Right atrium auricular region (tissue), 2 donors: ENCODE measurements around the gene RLIM. TPM values are rescaled to one million over a fixed set of nuclear protein-coding genes. Genes with fewer than 3 reads are reported as not detected.

Source experiments
- DNase-seq: peaks from one replicate; pipeline ENCODE4 v3.0.0-alpha.2; 2019; ENCODE audit warnings: low spot score
- H3K27ac ChIP-seq, 2 donors: fragments of 200-600 bp; sonication (generic); 1 replicate in 1 of 2; 2 replicates in 1 of 2; pipeline ENCODE4 v1.5.1; 2016 to 2019
- H3K27me3 ChIP-seq, 2 donors: fragments of 200-600 bp; sonication (generic); one replicate each; pipeline versions ENCODE4 v1.5.1 to v1.6.0; 2017 to 2019
- H3K36me3 ChIP-seq: fragments of 200-600 bp; sonication (generic); one replicate; pipeline ENCODE4 v1.5.1; 2016
- H3K4me1 ChIP-seq, 2 donors: fragments of 200-600 bp; sonication (generic); one replicate each; pipeline versions ENCODE4 v1.5.1 to v1.6.0; 2017 to 2019
- H3K4me3 ChIP-seq, 2 donors: fragments of 200-600 bp; sonication (generic); 1 replicate in 1 of 2; 2 replicates in 1 of 2; pipeline ENCODE4 v1.5.1; 2017 to 2019; ENCODE audit warnings: mild to moderate bottlenecking in 1 of 2, moderate library complexity in 1 of 2
- H3K9me3 ChIP-seq, 2 donors: fragments of 200-600 bp; sonication (generic); one replicate each; pipeline ENCODE4 v1.5.1; 2019
- total RNA-seq, 2 donors: library from RNA; depleted of rRNA; stranded (reverse); fragments of >200 nt; gene quantifications; one replicate each; pipeline ENCODE4 v1.1.0, GENCODE V29; 2016
- TF ChIP-seq, protein P1 (sequence below), 2 donors: fragments of 200-600 bp; sonication (generic); IDR thresholded peaks; one replicate each; pipeline ENCODE4 v1.5.1; 2019; ENCODE audit warnings: antibody characterized with exemption in 2 of 2

The RLIM gene
- total RNA-seq, 2 donors from 2014 or later = 19.0 to 23.8 TPM

DNA sequence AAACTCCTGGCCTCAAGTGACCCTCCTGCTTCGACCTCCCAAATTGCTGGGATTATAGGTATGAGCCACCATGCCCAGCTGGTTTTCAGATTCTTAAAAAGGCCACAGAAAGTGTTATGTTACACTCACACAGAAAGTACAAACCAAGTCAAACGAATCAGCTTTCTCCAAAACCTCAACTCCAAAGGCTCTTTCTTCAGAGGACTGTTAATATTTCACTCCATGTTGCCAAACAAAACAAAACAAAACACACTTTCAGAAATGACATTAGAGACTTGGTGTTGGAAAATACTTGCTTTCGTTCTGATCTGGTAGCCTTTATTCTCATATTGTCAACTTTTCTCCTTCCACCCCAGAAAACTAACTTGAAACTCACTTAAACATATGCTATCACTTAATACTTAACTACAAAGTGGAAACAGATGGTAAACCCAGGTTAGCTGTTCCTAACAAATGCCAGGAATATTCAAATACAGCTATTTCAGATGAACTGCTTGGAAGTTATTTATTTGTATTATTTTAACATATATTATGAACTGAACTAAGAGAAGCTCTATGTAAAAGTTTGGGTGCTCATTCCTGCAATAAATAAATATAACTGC, 34.7 kb downstream of the RLIM start:
- no peaks in the 10 kb centered on the region for H3K9me3 ChIP-seq
- H3K4me1 ChIP-seq = no peaks in the 10 kb centered on the region
- no peaks in the 10 kb centered on the region for H3K27me3 ChIP-seq
- H3K4me3 ChIP-seq = no peak overlapping the region
- H3K36me3 ChIP-seq = no peaks in the 10 kb centered on the region
- no peak for DNase-seq
- TF ChIP-seq, protein P1, sequence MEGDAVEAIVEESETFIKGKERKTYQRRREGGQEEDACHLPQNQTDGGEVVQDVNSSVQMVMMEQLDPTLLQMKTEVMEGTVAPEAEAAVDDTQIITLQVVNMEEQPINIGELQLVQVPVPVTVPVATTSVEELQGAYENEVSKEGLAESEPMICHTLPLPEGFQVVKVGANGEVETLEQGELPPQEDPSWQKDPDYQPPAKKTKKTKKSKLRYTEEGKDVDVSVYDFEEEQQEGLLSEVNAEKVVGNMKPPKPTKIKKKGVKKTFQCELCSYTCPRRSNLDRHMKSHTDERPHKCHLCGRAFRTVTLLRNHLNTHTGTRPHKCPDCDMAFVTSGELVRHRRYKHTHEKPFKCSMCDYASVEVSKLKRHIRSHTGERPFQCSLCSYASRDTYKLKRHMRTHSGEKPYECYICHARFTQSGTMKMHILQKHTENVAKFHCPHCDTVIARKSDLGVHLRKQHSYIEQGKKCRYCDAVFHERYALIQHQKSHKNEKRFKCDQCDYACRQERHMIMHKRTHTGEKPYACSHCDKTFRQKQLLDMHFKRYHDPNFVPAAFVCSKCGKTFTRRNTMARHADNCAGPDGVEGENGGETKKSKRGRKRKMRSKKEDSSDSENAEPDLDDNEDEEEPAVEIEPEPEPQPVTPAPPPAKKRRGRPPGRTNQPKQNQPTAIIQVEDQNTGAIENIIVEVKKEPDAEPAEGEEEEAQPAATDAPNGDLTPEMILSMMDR (IDR thresholded peaks at IDR 0.05) = no peak
- H3K27ac ChIP-seq = no peak overlapping the region

DNA sequence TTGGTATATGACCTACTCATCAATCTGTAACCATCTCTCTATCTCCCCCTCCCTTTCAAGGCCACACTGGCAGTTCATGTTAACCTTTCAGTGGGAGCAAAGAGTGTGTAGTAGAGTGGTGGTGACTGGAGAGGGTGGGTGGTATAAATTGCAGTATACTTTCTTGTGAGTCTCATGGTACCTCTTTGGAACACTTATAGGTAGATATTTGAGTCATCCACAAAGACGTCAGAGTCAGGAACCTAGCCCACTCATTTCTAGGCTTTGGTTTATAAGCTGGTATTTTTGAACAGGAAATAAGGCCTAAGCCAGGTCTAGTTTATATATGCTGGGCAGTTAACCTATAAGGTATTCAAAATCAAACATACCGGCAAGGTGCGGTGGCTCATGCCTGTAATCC, 36.3 kb downstream of the RLIM start:
- Histone ChIP-seq H3K27me3 (no peaks in the 10 kb centered on the region), H3K4me1 (no peaks in the 10 kb centered on the region), H3K36me3 (no peaks in the 10 kb centered on the region), H3K27ac (no peak overlapping the region), H3K9me3 (no peaks in the 10 kb centered on the region), H3K4me3 (no peak overlapping the region)
- TF ChIP-seq, protein P1 (IDR thresholded peaks at IDR 0.05) = no peak
- DNase-seq = no peak

DNA sequence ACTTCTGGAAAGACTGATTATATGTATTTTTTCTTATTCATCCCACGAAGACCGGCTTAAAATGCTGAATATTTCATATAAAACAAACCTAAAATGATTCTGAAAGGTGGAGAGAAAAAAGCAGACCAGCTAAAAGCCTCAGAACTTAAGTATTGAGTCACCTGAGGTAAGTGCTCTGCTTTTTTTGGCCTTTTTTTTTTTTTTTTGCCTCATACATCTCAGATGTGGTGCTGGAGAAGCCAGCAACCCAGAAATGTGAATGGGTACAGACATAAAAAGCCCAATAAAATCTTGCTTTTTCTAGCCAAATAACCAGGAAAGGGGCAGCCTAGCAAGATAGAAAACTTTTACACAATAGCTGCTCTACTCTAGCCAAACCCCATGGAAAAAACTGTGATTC, 57.0 kb downstream of the RLIM start:
- Histone ChIP-seq H3K9me3 (no peaks in the 10 kb centered on the region), H3K36me3 (no peaks in the 10 kb centered on the region), H3K27ac (no peak overlapping the region), H3K4me3 (no peak overlapping the region), H3K4me1 (no peaks in the 10 kb centered on the region), H3K27me3 (no peaks in the 10 kb centered on the region)
- DNase-seq = no peak
- TF ChIP-seq, protein P1 (IDR thresholded peaks at IDR 0.05) = no peak

DNA sequence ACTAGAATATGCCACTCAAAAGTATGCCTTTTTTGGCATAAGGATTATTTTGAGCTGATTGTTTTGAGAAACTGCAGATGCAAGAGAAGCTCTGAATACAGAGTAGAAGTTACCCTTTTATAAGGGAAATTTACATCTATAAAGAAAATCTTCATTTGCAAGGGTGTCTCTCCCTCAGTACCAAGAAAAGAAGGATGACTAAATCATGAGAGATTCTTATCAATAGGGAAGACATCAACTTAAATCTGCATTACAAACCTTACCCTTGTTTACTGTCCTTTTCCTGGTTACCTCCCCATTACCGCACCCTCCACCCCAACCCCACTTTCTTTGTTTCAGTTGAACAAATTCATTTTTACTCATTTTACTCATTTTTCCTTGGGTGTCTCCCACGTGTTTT, 62.5 kb downstream of the RLIM start:
- Histone ChIP-seq H3K4me1 (no peaks in the 10 kb centered on the region), H3K9me3 (no peaks in the 10 kb centered on the region), H3K27me3 (no peaks in the 10 kb centered on the region), H3K36me3 (no peaks in the 10 kb centered on the region), H3K27ac (no peak overlapping the region), H3K4me3 (no peak overlapping the region)
- TF ChIP-seq, protein P1 (IDR thresholded peaks at IDR 0.05) = no peak
- DNase-seq = no peak

DNA sequence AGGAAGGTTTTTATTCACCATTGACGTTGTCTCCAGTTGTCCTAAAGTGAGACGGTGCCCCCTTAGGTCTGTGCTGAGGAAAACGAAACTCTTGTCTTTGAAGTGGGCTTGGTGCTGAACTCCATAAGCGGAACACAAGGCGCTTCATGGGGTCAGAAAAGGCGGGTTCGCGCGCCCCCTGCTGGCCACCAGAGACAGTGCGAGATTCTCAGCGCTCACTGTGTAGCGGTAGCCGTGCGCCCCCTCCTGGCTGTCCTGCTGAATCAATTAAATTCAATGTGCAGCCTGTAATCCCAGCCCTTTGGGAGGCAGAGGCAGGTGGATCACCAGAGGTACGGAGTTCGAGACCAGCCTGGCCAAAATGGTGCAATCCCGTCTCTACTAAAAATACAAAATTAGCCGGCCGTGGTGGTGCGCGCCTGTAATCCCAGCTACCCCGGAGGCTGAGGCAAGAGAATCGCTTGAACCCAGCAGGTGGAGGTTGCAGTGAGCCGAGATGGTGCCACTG, 64.1 kb downstream of the RLIM start:
- no peak overlapping the region for H3K27ac ChIP-seq
- H3K4me3 ChIP-seq = peak overlapping the region in 1 of 2 donors; percentile 11
- no peaks in the 10 kb centered on the region for H3K36me3 ChIP-seq
- TF ChIP-seq, protein P1 (IDR thresholded peaks at IDR 0.05) = peak; percentile 88 to 98
- H3K9me3 ChIP-seq = no peaks in the 10 kb centered on the region
- no peaks in the 10 kb centered on the region for H3K27me3 ChIP-seq
- peak; percentile 83 for DNase-seq
- no peaks in the 10 kb centered on the region for H3K4me1 ChIP-seq

DNA sequence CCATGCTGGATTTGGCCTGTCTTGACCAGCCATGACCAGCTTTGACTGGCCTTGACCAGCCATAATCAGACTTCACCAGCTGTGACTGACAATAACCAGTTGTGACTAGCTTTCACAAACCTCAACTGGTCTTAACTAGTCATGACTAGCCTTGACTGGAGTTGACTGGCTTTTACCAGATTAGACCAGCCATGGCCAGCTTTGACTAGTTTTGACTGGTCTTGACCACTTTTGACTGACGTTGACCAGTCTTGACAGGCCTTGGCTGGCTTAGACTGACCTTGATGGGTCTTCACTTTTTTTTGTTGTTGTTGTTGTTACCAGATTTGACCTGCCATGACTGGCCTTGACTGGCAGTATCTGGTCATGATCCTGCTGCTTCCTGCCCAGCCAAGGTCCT, 67.4 kb downstream of the RLIM start:
- DNase-seq = peak; percentile 47
- no peak overlapping the region for H3K4me3 ChIP-seq
- no peaks in the 10 kb centered on the region for H3K4me1 ChIP-seq
- no peaks in the 10 kb centered on the region for H3K27me3 ChIP-seq
- H3K36me3 ChIP-seq = no peaks in the 10 kb centered on the region
- H3K9me3 ChIP-seq = no peaks in the 10 kb centered on the region
- H3K27ac ChIP-seq = no peak overlapping the region
- TF ChIP-seq, protein P1 (IDR thresholded peaks at IDR 0.05) = no peak
